Stimulated activated CD4-positive, alpha-beta T cell treated with anti-CD3 and anti-CD28 coated beads, Interleukin-4, amount 100 ng/mL, for 1 hour (primary cell): ENCODE data around the gene FCSK.
"Not testable (repeated sequence)": the region's sequence is repeated elsewhere in the genome, so short reads cannot be mapped to it uniquely, and the experiment has no call there.

Source experiments
- DNase-seq: peaks from one replicate; pipeline ENCODE4 v3.0.0-alpha.2; 2020

The FCSK gene

GRCh38 chr16:70432356-70432722, 22.1 kb upstream of the FCSK start:
- DNase-seq, result no peak

- DNase-seq, result no peak
Observed at GRCh38 chr16:70432723-70433457, 21.5 kb upstream of the FCSK start.

- no peak for DNase-seq
Observed at GRCh38 chr16:70433458-70434103, 20.8 kb upstream of the FCSK start.

GRCh38 chr16:70434484-70435260, 19.7 kb upstream of the FCSK start:
- DNase-seq, result no peak

- DNase-seq, result no peak
Observed at GRCh38 chr16:70437017-70437581, 17.3 kb upstream of the FCSK start.

- no peak for DNase-seq
Observed at GRCh38 chr16:70437582-70438557, 16.5 kb upstream of the FCSK start.

GRCh38 chr16:70438585-70438968, 15.8 kb upstream of the FCSK start:
- DNase-seq, result no peak

GRCh38 chr16:70438969-70439862, 15.2 kb upstream of the FCSK start, which contains the start of gene ST3GAL2:
TSS of gene ST3GAL2 (minus strand) at chr16:70439100. CDS start at chr16:70398530, 40,570 bp downstream.
- peak; percentile 93 for DNase-seq

- DNase-seq, result no peak
Observed at GRCh38 chr16:70440009-70440692, 14.2 kb upstream of the FCSK start.

GRCh38 chr16:70441406-70441990, 12.9 kb upstream of the FCSK start:
- no peak for DNase-seq

- DNase-seq, result no peak
Observed at GRCh38 chr16:70442344-70442743, 12.1 kb upstream of the FCSK start.

GRCh38 chr16:70444249-70445063, 9.9 kb upstream of the FCSK start:
- no peak for DNase-seq

- DNase-seq, result no peak
Observed at GRCh38 chr16:70448075-70448474, 6.3 kb upstream of the FCSK start.

- not testable (repeated sequence) for DNase-seq
Observed at GRCh38 chr16:70450142-70451003, 4.0 kb upstream of the FCSK start.

GRCh38 chr16:70451004-70451340, 3.4 kb upstream of the FCSK start:
- not testable (repeated sequence) for DNase-seq

GRCh38 chr16:70453117-70453891, 1.1 kb upstream of the FCSK start:
- no peak for DNase-seq

- DNase-seq, result no peak
Observed at GRCh38 chr16:70453892-70454221, 538 bp upstream of the FCSK start.

GRCh38 chr16:70455910-70456309, 1.5 kb downstream of the FCSK start:
- no peak for DNase-seq
